ENCODE data around the gene TCAP.
"Not testable (repeated sequence)": the region's sequence is repeated elsewhere in the genome, so short reads cannot be mapped to it uniquely, and the experiment has no call there.

The TCAP gene

GRCh38 chr17:39706921-39707337 is 41.8 kb downstream of the TCAP start:
- DNase-seq = no peak

GRCh38 chr17:39709319-39709997 is 44.3 kb downstream of the TCAP start:
- DNase-seq = no peak

- no peak for DNase-seq
Observed at GRCh38 chr17:39709998-39710964, 45.1 kb downstream of the TCAP start.

- DNase-seq = not testable (repeated sequence)
Observed at GRCh38 chr17:39711071-39711470, 45.9 kb downstream of the TCAP start.

GRCh38 chr17:39711851-39712250 is 46.7 kb downstream of the TCAP start:
- no peak for DNase-seq

- no peak for DNase-seq
Observed at GRCh38 chr17:39714234-39714633, 49.1 kb downstream of the TCAP start.

- no peak for DNase-seq
Observed at GRCh38 chr17:39715375-39716072, 50.4 kb downstream of the TCAP start.
